ENCODE data around the gene GCHFR. TPM values are rescaled to one million over a fixed set of nuclear protein-coding genes. Genes with fewer than 3 reads are reported as not detected.

The GCHFR gene
- polyA plus RNA-seq, 1 donor from 2014 or later: 7.2 TPM

DNA sequence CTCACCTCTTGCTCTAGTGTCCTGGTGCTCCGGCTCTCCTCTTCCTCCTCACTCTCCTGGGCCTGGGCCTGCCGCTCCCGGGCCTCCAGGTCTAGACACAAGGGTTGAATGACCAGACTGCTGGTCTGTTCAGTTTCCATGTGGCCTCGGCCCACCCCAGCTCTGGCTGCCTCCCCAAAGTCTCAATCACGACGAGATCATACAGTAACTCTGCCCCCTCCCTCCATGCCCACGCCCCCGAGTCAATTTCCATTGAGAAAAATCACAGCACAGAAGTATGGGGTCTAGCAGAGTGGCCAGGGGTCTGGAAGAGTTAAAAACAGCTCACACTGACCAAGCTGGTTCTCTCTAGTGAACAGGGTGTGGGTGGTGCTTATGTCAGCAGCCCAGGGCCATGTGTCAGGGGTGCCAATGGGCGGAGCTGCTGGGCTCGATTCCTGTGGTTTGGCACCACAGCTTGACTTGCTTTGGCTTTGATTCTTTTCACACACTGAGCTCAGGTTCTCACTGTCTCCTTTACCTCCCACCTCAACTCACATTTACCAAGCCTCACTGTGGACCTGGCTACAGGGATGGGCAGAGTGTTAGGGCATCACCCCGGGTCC is 12.8 kb downstream of the GCHFR start:
- Histone ChIP-seq H3K9me3 (ENCODE audit: low read length) (no peaks in the 10 kb centered on the region), H3K4me2 (ENCODE audit: low read length) (no peak overlapping the region), H2AFZ (ENCODE audit: low read depth, low read length) (no peak overlapping the region), H3K9ac (ENCODE audit: low read length) (no peak overlapping the region), H3K79me2 (replicated peaks; ENCODE audit: insufficient read depth, low read length) (no peaks in the 10 kb centered on the region), H3K4me3 (ENCODE audit: low read length) (no peak overlapping the region), H3K36me3 (ENCODE audit: insufficient read depth, low read length) (no peaks in the 10 kb centered on the region), H4K20me1 (ENCODE audit: insufficient read depth) (no peaks in the 10 kb centered on the region), H3K27ac (ENCODE audit: low read length) (no peak overlapping the region), H3K9me2 (ENCODE audit: insufficient read depth, low read length) (no peaks in the 10 kb centered on the region), H3F3A (ENCODE audit: insufficient read depth, low read length, poor library complexity, severe bottlenecking) (no peaks in the 10 kb centered on the region), H3K27me3 (ENCODE audit: insufficient read depth, low read depth, low read length) (no peaks in the 10 kb centered on the region)
- TF ChIP-seq EZH2 (IDR thresholded peaks at IDR 0.05; ENCODE audit: borderline replicate concordance, insufficient read depth, low read length, poor library complexity, severe bottlenecking) (no peak), TAF1 (IDR thresholded peaks at IDR 0.05; ENCODE audit: low read depth) (no peak), POLR2AphosphoS5 (IDR thresholded peaks at IDR 0.05) (no peak), EP300 (conservative IDR thresholded peaks at IDR 0.05; ENCODE audit: poor library complexity, severe bottlenecking) (no peak)

GRCh38 chr15:40782609-40783227 is 18.9 kb downstream of the GCHFR start:
- no peak overlapping the region for H3K4me3 ChIP-seq (ENCODE audit: low read length)
- no peak overlapping the region for H3K27ac ChIP-seq (ENCODE audit: low read length)
- no peaks in the 10 kb centered on the region for H3K27me3 ChIP-seq (ENCODE audit: insufficient read depth, low read depth, low read length)
- no peak overlapping the region for H3K4me2 ChIP-seq (ENCODE audit: low read length)
- no peak for TF ChIP-seq MXI1 (conservative IDR thresholded peaks at IDR 0.05; ENCODE audit: poor library complexity, severe bottlenecking)
- TF ChIP-seq RAD21 (conservative IDR thresholded peaks at IDR 0.05): peak; percentile 60
- TF ChIP-seq SMC3 (conservative IDR thresholded peaks at IDR 0.05; ENCODE audit: poor library complexity): peak; percentile 56
- TF ChIP-seq CTCF (IDR thresholded peaks at IDR 0.05; ENCODE audit: poor library complexity, severe bottlenecking): peak; percentile 61
- no peak for TF ChIP-seq POLR2AphosphoS5 (IDR thresholded peaks at IDR 0.05)
- TF ChIP-seq EZH2 (IDR thresholded peaks at IDR 0.05; ENCODE audit: borderline replicate concordance, insufficient read depth, low read length, poor library complexity, severe bottlenecking): no peak
- no peaks in the 10 kb centered on the region for H3K9me3 ChIP-seq (ENCODE audit: low read length)
- H3K79me2 ChIP-seq (replicated peaks; ENCODE audit: insufficient read depth, low read length): no peaks in the 10 kb centered on the region
- H4K20me1 ChIP-seq (ENCODE audit: insufficient read depth): no peaks in the 10 kb centered on the region
- H3F3A ChIP-seq (ENCODE audit: insufficient read depth, low read length, poor library complexity, severe bottlenecking): no peaks in the 10 kb centered on the region
- no peaks in the 10 kb centered on the region for H3K36me3 ChIP-seq (ENCODE audit: insufficient read depth, low read length)
- no peak overlapping the region for H3K9ac ChIP-seq (ENCODE audit: low read length)
- H3K9me2 ChIP-seq (ENCODE audit: insufficient read depth, low read length): no peaks in the 10 kb centered on the region
- H2AFZ ChIP-seq (ENCODE audit: low read depth, low read length): no peak overlapping the region

DNA sequence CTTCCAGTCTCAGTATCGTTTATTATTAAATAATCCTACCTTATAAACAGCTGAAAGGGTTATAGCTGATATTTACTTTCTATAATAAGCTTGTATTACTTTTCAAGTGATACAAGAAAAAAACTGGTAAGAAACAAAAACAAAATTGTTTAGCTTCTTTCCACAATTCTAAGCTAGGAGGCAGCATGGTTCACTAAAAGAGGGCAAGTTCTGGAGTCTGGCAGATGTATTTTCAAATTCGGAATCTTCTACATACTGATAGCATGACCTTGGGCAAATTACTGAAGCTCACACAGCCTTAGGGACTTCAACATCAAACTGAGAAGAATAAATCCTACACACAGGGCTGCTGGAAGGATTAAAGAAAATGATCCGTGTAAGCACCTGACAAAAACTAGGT is 21.3 kb downstream of the GCHFR start:
- H3K9ac ChIP-seq (ENCODE audit: low read length): no peak overlapping the region
- no peak overlapping the region for H3K27ac ChIP-seq (ENCODE audit: low read length)
- H3K36me3 ChIP-seq (ENCODE audit: insufficient read depth, low read length): no peaks in the 10 kb centered on the region
- no peaks in the 10 kb centered on the region for H3K27me3 ChIP-seq (ENCODE audit: insufficient read depth, low read depth, low read length)
- no peaks in the 10 kb centered on the region for H3K9me2 ChIP-seq (ENCODE audit: insufficient read depth, low read length)
- H2AFZ ChIP-seq (ENCODE audit: low read depth, low read length): no peak overlapping the region
- no peaks in the 10 kb centered on the region for H3K9me3 ChIP-seq (ENCODE audit: low read length)
- TF ChIP-seq EP300 (conservative IDR thresholded peaks at IDR 0.05; ENCODE audit: poor library complexity, severe bottlenecking) (no peak), TAF1 (IDR thresholded peaks at IDR 0.05; ENCODE audit: low read depth) (no peak), SMC3 (conservative IDR thresholded peaks at IDR 0.05; ENCODE audit: poor library complexity) (no peak), RAD21 (conservative IDR thresholded peaks at IDR 0.05) (no peak), CTCF (IDR thresholded peaks at IDR 0.05; ENCODE audit: poor library complexity, severe bottlenecking) (no peak), POLR2AphosphoS5 (IDR thresholded peaks at IDR 0.05) (no peak), EZH2 (IDR thresholded peaks at IDR 0.05; ENCODE audit: borderline replicate concordance, insufficient read depth, low read length, poor library complexity, severe bottlenecking) (no peak), MXI1 (conservative IDR thresholded peaks at IDR 0.05; ENCODE audit: poor library complexity, severe bottlenecking) (no peak)
- TF ChIP-seq, protein P1, sequence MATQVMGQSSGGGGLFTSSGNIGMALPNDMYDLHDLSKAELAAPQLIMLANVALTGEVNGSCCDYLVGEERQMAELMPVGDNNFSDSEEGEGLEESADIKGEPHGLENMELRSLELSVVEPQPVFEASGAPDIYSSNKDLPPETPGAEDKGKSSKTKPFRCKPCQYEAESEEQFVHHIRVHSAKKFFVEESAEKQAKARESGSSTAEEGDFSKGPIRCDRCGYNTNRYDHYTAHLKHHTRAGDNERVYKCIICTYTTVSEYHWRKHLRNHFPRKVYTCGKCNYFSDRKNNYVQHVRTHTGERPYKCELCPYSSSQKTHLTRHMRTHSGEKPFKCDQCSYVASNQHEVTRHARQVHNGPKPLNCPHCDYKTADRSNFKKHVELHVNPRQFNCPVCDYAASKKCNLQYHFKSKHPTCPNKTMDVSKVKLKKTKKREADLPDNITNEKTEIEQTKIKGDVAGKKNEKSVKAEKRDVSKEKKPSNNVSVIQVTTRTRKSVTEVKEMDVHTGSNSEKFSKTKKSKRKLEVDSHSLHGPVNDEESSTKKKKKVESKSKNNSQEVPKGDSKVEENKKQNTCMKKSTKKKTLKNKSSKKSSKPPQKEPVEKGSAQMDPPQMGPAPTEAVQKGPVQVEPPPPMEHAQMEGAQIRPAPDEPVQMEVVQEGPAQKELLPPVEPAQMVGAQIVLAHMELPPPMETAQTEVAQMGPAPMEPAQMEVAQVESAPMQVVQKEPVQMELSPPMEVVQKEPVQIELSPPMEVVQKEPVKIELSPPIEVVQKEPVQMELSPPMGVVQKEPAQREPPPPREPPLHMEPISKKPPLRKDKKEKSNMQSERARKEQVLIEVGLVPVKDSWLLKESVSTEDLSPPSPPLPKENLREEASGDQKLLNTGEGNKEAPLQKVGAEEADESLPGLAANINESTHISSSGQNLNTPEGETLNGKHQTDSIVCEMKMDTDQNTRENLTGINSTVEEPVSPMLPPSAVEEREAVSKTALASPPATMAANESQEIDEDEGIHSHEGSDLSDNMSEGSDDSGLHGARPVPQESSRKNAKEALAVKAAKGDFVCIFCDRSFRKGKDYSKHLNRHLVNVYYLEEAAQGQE (IDR thresholded peaks at IDR 0.05; ENCODE audit: borderline replicate concordance): no peak
- no peak overlapping the region for H3K4me3 ChIP-seq (ENCODE audit: low read length)
- H4K20me1 ChIP-seq (ENCODE audit: insufficient read depth): no peaks in the 10 kb centered on the region
- H3F3A ChIP-seq (ENCODE audit: insufficient read depth, low read length, poor library complexity, severe bottlenecking): no peaks in the 10 kb centered on the region
- H3K4me2 ChIP-seq (ENCODE audit: low read length): no peak overlapping the region
- H3K79me2 ChIP-seq (replicated peaks; ENCODE audit: insufficient read depth, low read length): no peaks in the 10 kb centered on the region

Data from neural cell (in vitro differentiated cells).